K562 (cell line): ENCODE data around the gene AGPAT1. TPM values are rescaled to one million over a fixed set of nuclear protein-coding genes. Genes with fewer than 3 reads are reported as not detected.

Experiments
- ATAC-seq: fragments of 200-7000 bp; cut with Tn5 transposase; 3 replicates; pipeline ENCODE4 v1.9.1; 2020; ENCODE audit warnings: moderate library complexity
- BruUV-seq: library from RNA; stranded (reverse); fragments of 400-500 nt; replicated peaks from 2 replicates; lab custom pipeline; 2021; lab: Mats Ljungman, UMichigan
- CTCF ChIA-PET: fragments of 300-600 bp; formaldehyde crosslinking; extraction: SDS; loops from one replicate; lab custom pipeline; 2021; ENCODE audit warnings: low intra/inter-chr PET ratio; lab: Yijun Ruan, JAX
- POLR2A ChIA-PET: fragments of 300-600, 350-650 bp; sonication (Branson Sonifier 250); formaldehyde crosslinking; extraction: SDS; loops from one replicate; lab custom pipeline; 2021; ENCODE audit warnings: antibody characterized with exemption, inconsistent platforms; lab: Yijun Ruan, JAX
- DNase-seq, 4 experiments: peaks; one replicate each; pipeline versions ENCODE4 v3.0.0 to v3.0.0-alpha.2; 2011 to 2018; ENCODE audit warnings: low spot score in 3 of 4, mixed read lengths in 3 of 4; ENCODE audit errors: extremely low read depth in 1 of 4
- FAIRE-seq: peaks from 2 replicates; lab custom pipeline; 2011; peaks lifted over from hg19 to GRCh38; lab: Jason Lieb, UNC
- H2AFZ ChIP-seq: 2 replicates; pipeline ENCODE4 v1.6.0; 2011; ENCODE audit warnings: low read depth, low read length, control low read depth, inconsistent platforms
- H3K27ac ChIP-seq: fragments of 200-600 bp; 3 replicates; pipeline ENCODE4 v1.8.0; 2011; ENCODE audit warnings: low read depth, mild to moderate bottlenecking, control low read depth, inconsistent platforms, low read length, moderate library complexity, mixed read lengths; ENCODE audit errors: extremely low read depth
- H3K27me3 ChIP-seq, 2 experiments: fragments of 300-600 bp in 1 of 2; 2 replicates in 1 of 2; 3 replicates in 1 of 2; pipeline versions ENCODE4 v1.6.0 to v1.8.0; 2011; ENCODE audit warnings: inconsistent platforms in 2 of 2, low read length in 2 of 2, mild to moderate bottlenecking in 1 of 2, mixed read lengths in 1 of 2, moderate library complexity in 1 of 2; ENCODE audit not compliant: control insufficient read depth in 2 of 2, insufficient read depth in 2 of 2
- H3K36me3 ChIP-seq: fragments of 300-600 bp; 3 replicates; pipeline ENCODE4 v1.8.0; 2011; ENCODE audit warnings: mild to moderate bottlenecking, low read length, inconsistent platforms; ENCODE audit not compliant: control insufficient read depth, insufficient read depth
- H3K4me1 ChIP-seq, 2 experiments: fragments of 200-600 bp in 1 of 2; replicated peaks in 1 of 2; 2 replicates in 1 of 2; 3 replicates in 1 of 2; pipeline versions ENCODE4 v1.5.1 to v1.8.0; 2011; ENCODE audit warnings: inconsistent platforms in 2 of 2, low read length in 2 of 2, mild to moderate bottlenecking in 1 of 2, mixed read lengths in 1 of 2, moderate library complexity in 1 of 2; ENCODE audit not compliant: control insufficient read depth in 2 of 2, insufficient read depth in 2 of 2
- H3K4me2 ChIP-seq: 2 replicates; pipeline ENCODE4 v1.6.1; 2011; ENCODE audit warnings: low read length, control low read depth, inconsistent platforms, mixed read lengths; ENCODE audit not compliant: insufficient read depth
- H3K4me3 ChIP-seq: fragments of 200-600 bp; sonication (generic), shearing (Covaris generic); 2 replicates; pipeline ENCODE4 v1.5.1; 2016; ENCODE audit warnings: control low read depth, inconsistent platforms
- H3K79me2 ChIP-seq: fragments of 200-600 bp; 3 replicates; pipeline ENCODE4 v1.8.0; 2011; ENCODE audit warnings: low read length, inconsistent platforms; ENCODE audit not compliant: control insufficient read depth, insufficient read depth
- H3K9ac ChIP-seq, 2 experiments: 2 replicates each; pipeline versions ENCODE4 v1.6.0 to v1.6.1; 2011; ENCODE audit warnings: low read depth in 2 of 2, low read length in 2 of 2, control low read depth in 1 of 2, inconsistent platforms in 1 of 2, mild to moderate bottlenecking in 1 of 2, mixed read lengths in 1 of 2; ENCODE audit not compliant: insufficient read depth in 1 of 2
- H3K9me1 ChIP-seq: one replicate; pipeline ENCODE4 v1.6.0; 2011; ENCODE audit warnings: inconsistent platforms, mild to moderate bottlenecking, low read length, moderate library complexity; ENCODE audit not compliant: control insufficient read depth, insufficient read depth
- H3K9me3 ChIP-seq: replicated peaks from 2 replicates; pipeline ENCODE4 v1.5.1; 2011; ENCODE audit warnings: low read depth, low read length, inconsistent platforms; ENCODE audit not compliant: control insufficient read depth, insufficient read depth
- H4K20me1 ChIP-seq: replicated peaks from 2 replicates; pipeline ENCODE4 v1.6.1; 2011; ENCODE audit warnings: low read length, inconsistent platforms, mixed read lengths; ENCODE audit not compliant: control insufficient read depth, insufficient read depth
- ADNP ChIP-seq: fragments of 200-800 bp; sonication (Bioruptor generic); IDR thresholded peaks from 2 replicates; pipeline ENCODE4 v1.6.1; 2016; ENCODE audit warnings: missing genetic modification characterization, missing compliant biosample characterization
- ARHGAP35 ChIP-seq: fragments of 450-650 bp; IDR thresholded peaks from 2 replicates; pipeline ENCODE4 v1.6.1; 2018; ENCODE audit not compliant: partially characterized antibody
- BHLHE40 ChIP-seq: IDR thresholded peaks from 2 replicates; pipeline ENCODE4 v1.6.1; 2011; ENCODE audit warnings: low read length, improper control_type of control experiment
- C11orf30 ChIP-seq: fragments of 450-650 bp; IDR thresholded peaks from 2 replicates; pipeline ENCODE4 v1.6.1; 2016; ENCODE audit warnings: low read depth, mild to moderate bottlenecking
- GATAD2B ChIP-seq: fragments of 450-650 bp; IDR thresholded peaks from 2 replicates; pipeline ENCODE4 v1.6.1; 2017; ENCODE audit warnings: mild to moderate bottlenecking, borderline replicate concordance
- HDAC3 ChIP-seq: fragments of 450-650 bp; IDR thresholded peaks from 2 replicates; pipeline ENCODE4 v1.6.1; 2018; ENCODE audit warnings: borderline replicate concordance, mild to moderate bottlenecking, moderate library complexity; ENCODE audit not compliant: partially characterized antibody
- MBD2 ChIP-seq: sonication (generic); IDR thresholded peaks from 2 replicates; pipeline ENCODE4 v1.6.1; 2016; ENCODE audit warnings: low read depth, borderline replicate concordance
- MNT ChIP-seq, 2 experiments: fragments of 450-650 bp; conservative IDR thresholded peaks; 2 replicates each; pipeline ENCODE4 v1.6.1; 2017; ENCODE audit warnings: mild to moderate bottlenecking in 2 of 2, moderate library complexity in 2 of 2
- MXD1 ChIP-seq: fragments of 250-450 bp; sonication (Bioruptor Pico); IDR thresholded peaks from 2 replicates; pipeline ENCODE4 v1.8.0; 2021; ENCODE audit warnings: borderline replicate concordance, mild to moderate bottlenecking, moderate library complexity; ENCODE audit not compliant: poor library complexity, severe bottlenecking
- NFATC3 ChIP-seq: fragments of 450-650 bp; IDR thresholded peaks from 2 replicates; pipeline ENCODE4 v1.6.1; 2017; ENCODE audit warnings: mild to moderate bottlenecking
- NR2C1 ChIP-seq, 2 experiments: fragments of 450-650 bp; IDR thresholded peaks; 2 replicates each; pipeline ENCODE4 v1.6.1; 2017; ENCODE audit warnings: mild to moderate bottlenecking in 2 of 2, antibody characterized with exemption in 1 of 2, inconsistent platforms in 1 of 2, missing compliant biosample characterization in 1 of 2, missing genetic modification characterization in 1 of 2
- OTX1 ChIP-seq: fragments of 450-650 bp; formaldehyde crosslinking; IDR thresholded peaks from 2 replicates; pipeline ENCODE4 v1.4.0; 2022; ENCODE audit warnings: mild to moderate bottlenecking
- PML ChIP-seq: IDR thresholded peaks from 2 replicates; pipeline ENCODE4 v1.6.1; 2012; ENCODE audit warnings: low read length, inconsistent platforms
- SMARCA4 ChIP-seq: fragments of 450-650 bp; IDR thresholded peaks from 2 replicates; pipeline ENCODE4 v1.6.1; 2016
- ZNF639 ChIP-seq, 2 experiments: fragments of 200-800 bp in 1 of 2; sonication (Bioruptor generic) in 1 of 2; sonication (generic) in 1 of 2; formaldehyde crosslinking in 1 of 2; IDR thresholded peaks in 1 of 2; conservative IDR thresholded peaks in 1 of 2; 2 replicates each; pipeline versions ENCODE4 v1.5.0 to v1.6.1; 2016 to 2020; ENCODE audit warnings: missing compliant biosample characterization in 1 of 2, missing genetic modification characterization in 1 of 2, missing genetic modification reagents in 1 of 2
- WGBS: fragments of 100-300 bp; shearing (Covaris generic); methylation state at CpG from one replicate; pipeline ENCODE4 v1.1.6; 2016; ENCODE audit warnings: low coverage, mixed read lengths; ENCODE audit not compliant: insufficient coverage; ENCODE audit errors: missing lambda C conversion rate; 5-methylcytosine and 5-hydroxymethylcytosine counted together
- in situ Hi-C: fragments of 300-500 bp; cut with MboI; formaldehyde crosslinking; loops from 4 replicates; pipeline ENCODE4 v1.15.0; 2018; ENCODE audit warnings: inconsistent platforms, mixed read lengths
- intact Hi-C: fragments of 100-400 bp; cut with micrococcal nuclease; formaldehyde crosslinking; loops from 2 replicates; pipeline ENCODE4 v1.14.2; 2022
- polyA plus RNA-seq, 8 experiments: library from polyadenylated mRNA; depleted of rRNA in 4 of 8; stranded (reverse) in 5 of 8; unstranded in 3 of 8; fragments of >200 nt; fragmentation: Nextera tagmentation in 2 of 8; fragmentation: Illumina TruSeq in 1 of 8; extraction: Ambion mirVana in 2 of 8; extraction: Trizol in 1 of 8; gene quantifications; 2 replicates each; pipeline versions ENCODE4 v1.2.1 to v1.2.3, GENCODE V29; 2011 to 2014; ENCODE audit warnings: inconsistent platforms in 1 of 8, missing spikeins in 1 of 8
- total RNA-seq, 7 experiments: library from RNA; depleted of rRNA in 6 of 7; stranded (reverse); fragments of >200 nt in 6 of 7; fragmentation: Illumina TruSeq in 2 of 7; extraction: Trizol in 2 of 7; gene quantifications; 2 replicates each; pipeline versions ENCODE4 v1.2.1 to v1.2.3, GENCODE V29; 2011 to 2021; ENCODE audit warnings: low replicate concordance in 1 of 7

The AGPAT1 gene
- total and polyA plus RNA-seq, 9 of the 15 experiments (the other 6 are each of a cell fraction or from before 2014, with no cell fraction given) = 37.9 to 176 (median 69.4) TPM

GRCh38 chr6:32152769-32153563, 22.9 kb downstream of the AGPAT1 start:
- peak overlapping the region; percentile 65 for H3K4me3 ChIP-seq
- peak overlapping the region; percentile 91 for H2AFZ ChIP-seq
- peak overlapping the region; percentile 86 to 93 for H3K9ac ChIP-seq
- no peaks in the 10 kb centered on the region for H3K9me3 ChIP-seq
- H3K9me1 ChIP-seq = no peaks in the 10 kb centered on the region
- H3K36me3 ChIP-seq = peaks cover 28% of the 10 kb centered on the region
- intact Hi-C loops (no loop called here), in situ Hi-C loops (no loop called here)
- no peaks in the 10 kb centered on the region for H4K20me1 ChIP-seq
- H3K27ac ChIP-seq = peak overlapping the region; percentile 89
- H3K4me2 ChIP-seq = peak overlapping the region; percentile 86
- CTCF ChIA-PET = interaction anchor here (0.9 to 4.2 kb wide), 2 partner anchors 24 to 34 kb away, joined by 3 to 51 read pairs; no protein-coding TSS in a partner anchor
- no peaks in the 10 kb centered on the region for H3K27me3 ChIP-seq
- peaks cover 25 to 65% of the 10 kb centered on the region in 2 experiments; a peak in 4 of 5 replicates for H3K4me1 ChIP-seq
- TSS peak; percentile 70 for BruUV-seq
- ATAC-seq (peak; percentile 72), DNase-seq (peak; percentile 43 to 82 (median 57)), FAIRE-seq (peak; percentile 91)
- WGBS = 5% methylated on average over 35 of the region's 35 CpGs
- peaks cover 44% of the 10 kb centered on the region for H3K79me2 ChIP-seq
- POLR2A ChIA-PET = interaction anchor here (0.6 to 2.1 kb wide), 6 partner anchors 12 to 38 kb away, joined by 3 to 7 read pairs (median 4); partner anchors contain the start of genes ATF6B and EGFL8
- TF ChIP-seq ZNF639 (CRISPR knock-in tag; conservative IDR thresholded peaks at IDR 0.05 in 1 of 2, IDR thresholded peaks at IDR 0.05 in 1 of 2) (no peak), MBD2 (no peak), PML (0 out of 2 replicates have a peak, but pooled peaks have one; percentile 7), NFATC3 (no peak), NR2C1 (IDR thresholded peaks at IDR 0.05) (no peak), NR2C1 (tag; IDR thresholded peaks at IDR 0.05) (peak; percentile 12; the same call in 1 of the 2 replicates), GATAD2B (peak; percentile 30; the same call in 1 of the 2 replicates), HDAC3 (peak; percentile 18), OTX1 (CRISPR knock-in tag) (no peak), ARHGAP35 (no peak), SMARCA4 (peak; percentile 44; the same call in 1 of the 2 replicates), BHLHE40 (peak; percentile 5; the same call in 1 of the 2 replicates), ADNP (tag) (no peak), MNT (conservative IDR thresholded peaks at IDR 0.05) (peak in 1 of 2 experiments; percentile 13; a peak in 1 of 4 replicates), C11orf30 (peak; percentile 57; the same call in 1 of the 2 replicates), MXD1 (CRISPR knock-in tag) (no peak)
